ENCODE results near the gene KRABD2.
"Not testable (repeated sequence)": the region's sequence is repeated elsewhere in the genome, so short reads cannot be mapped to it uniquely, and the experiment has no call there.

The KRABD2 gene

DNA sequence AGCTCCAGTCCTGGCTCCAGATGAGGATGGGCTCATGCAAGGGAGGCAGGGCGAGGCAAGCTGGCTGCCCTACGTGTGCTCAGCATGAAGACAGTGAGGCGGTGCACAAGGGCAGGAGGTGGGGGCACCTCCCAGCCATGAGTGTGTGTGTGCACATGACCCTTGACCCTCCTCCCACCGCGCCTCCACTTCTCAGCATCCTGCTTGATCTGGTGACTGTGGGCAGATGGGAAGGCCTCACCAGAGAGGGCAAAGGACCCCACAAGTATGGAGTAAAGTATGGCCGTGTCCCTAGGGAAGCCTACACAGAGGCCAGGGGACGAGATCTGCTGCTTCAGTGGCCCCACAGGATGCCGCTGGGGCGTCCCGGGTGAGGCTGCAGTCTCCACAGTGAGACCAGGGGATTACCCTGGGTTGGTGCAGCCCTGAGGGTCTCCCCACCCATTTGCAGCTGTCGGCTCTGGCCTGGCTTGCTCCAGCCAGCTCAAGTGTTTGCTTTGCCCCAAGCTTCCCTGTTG is 29.1 kb upstream of the KRABD2 start:
- Mint-ChIP-seq H3K27ac (no peak overlapping the region), H3K4me3 (no peak overlapping the region), H3K27me3 (ENCODE audit: low read depth in 3 of 3) (peaks cover 5 to 9% (median 8%) of the 10 kb centered on the region in 3 donors), H3K9me3 (no peaks in the 10 kb centered on the region), H3K36me3 (no peaks in the 10 kb centered on the region), H3K4me1 (peaks cover 0 to 6% of the 10 kb centered on the region in 2 donors)
- DNase-seq: no peak

DNA sequence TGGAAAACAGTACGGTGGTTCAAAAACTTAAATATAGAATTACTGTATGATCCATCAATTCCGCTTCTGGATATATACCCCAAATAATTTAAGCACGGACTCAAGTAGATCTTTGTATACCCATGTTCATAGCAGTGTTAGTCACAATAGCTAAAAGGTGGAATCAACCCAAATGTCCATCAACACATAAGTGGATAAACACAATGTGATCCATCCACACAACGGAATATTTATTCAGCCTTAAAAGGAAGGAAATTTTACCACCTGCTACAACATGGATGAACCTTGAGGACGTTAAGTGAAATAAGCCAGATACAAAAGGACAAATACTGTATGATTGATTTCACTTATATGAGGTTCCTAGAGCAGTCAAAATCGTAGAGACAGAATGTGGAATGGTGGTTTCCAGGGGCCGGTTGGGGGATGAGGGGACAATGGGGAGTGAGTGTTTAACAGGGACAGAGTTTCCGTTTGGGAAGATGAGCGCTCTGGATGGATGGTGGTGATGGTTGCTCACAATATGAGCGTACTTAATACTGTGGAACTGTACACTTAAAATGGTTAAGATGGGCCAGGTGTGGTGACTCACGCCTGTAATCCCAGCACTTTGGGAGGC is 26.5 kb upstream of the KRABD2 start:
- Mint-ChIP-seq H3K27ac (no peak overlapping the region), H3K4me3 (no peak overlapping the region), H3K27me3 (ENCODE audit: low read depth in 3 of 3) (peaks cover 3 to 11% (median 7%) of the 10 kb centered on the region in 3 donors), H3K9me3 (no peaks in the 10 kb centered on the region), H3K4me1 (no peaks in the 10 kb centered on the region), H3K36me3 (no peaks in the 10 kb centered on the region)
- DNase-seq: no peak

DNA sequence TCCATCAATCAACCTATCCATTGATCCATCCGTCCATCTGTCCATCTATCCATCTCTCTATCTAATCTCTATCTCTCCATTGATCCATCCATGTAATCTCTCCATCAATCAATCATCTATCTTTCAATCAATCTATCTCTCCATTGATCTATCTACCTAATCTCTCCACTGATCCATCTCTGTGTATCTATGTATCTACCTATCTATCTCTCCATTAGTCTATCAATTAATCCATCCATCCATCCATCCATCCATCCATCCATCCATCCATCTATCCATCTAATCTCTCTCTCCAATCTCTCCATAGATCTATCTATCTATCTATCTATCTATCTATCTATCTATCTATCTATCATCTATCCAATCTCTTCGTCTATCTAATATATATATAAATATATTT is 24.6 kb upstream of the KRABD2 start:
- no peak overlapping the region for H3K4me3 Mint-ChIP-seq
- no peak for DNase-seq
- H3K27me3 Mint-ChIP-seq (ENCODE audit: low read depth in 3 of 3): peaks cover 5 to 15% (median 13%) of the 10 kb centered on the region in 3 donors
- H3K27ac Mint-ChIP-seq: peak overlapping the region in 1 of 6 donors; percentile 17
- H3K9me3 Mint-ChIP-seq: no peaks in the 10 kb centered on the region
- no peaks in the 10 kb centered on the region for H3K4me1 Mint-ChIP-seq
- no peaks in the 10 kb centered on the region for H3K36me3 Mint-ChIP-seq

DNA sequence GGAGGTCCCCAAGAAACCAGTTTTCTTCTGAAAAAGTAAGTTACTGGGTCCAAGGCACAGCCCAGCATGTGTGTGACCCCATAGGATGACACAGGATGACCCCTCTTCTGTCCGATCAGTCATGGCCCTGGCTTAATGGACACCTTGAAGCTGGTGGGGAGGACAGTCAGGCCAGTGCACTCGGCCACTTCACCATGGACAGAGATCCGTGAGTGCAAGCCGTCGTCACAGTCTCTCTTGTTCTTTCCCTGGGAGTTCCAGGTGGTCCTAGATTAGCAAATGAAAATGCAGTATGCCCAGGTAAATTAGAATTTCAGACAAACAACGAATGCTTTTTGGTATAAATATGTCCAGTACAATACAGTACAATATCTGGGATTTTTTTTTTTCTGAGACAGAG is 22.5 kb upstream of the KRABD2 start:
- H3K9me3 Mint-ChIP-seq: no peaks in the 10 kb centered on the region
- H3K36me3 Mint-ChIP-seq: no peaks in the 10 kb centered on the region
- no peak overlapping the region for H3K27ac Mint-ChIP-seq
- H3K4me1 Mint-ChIP-seq: peaks cover 3 to 5% of the 10 kb centered on the region in 2 donors
- no peak overlapping the region for H3K4me3 Mint-ChIP-seq
- no peak for DNase-seq
- peaks cover 5 to 19% (median 17%) of the 10 kb centered on the region in 3 donors for H3K27me3 Mint-ChIP-seq (ENCODE audit: low read depth in 3 of 3)

DNA sequence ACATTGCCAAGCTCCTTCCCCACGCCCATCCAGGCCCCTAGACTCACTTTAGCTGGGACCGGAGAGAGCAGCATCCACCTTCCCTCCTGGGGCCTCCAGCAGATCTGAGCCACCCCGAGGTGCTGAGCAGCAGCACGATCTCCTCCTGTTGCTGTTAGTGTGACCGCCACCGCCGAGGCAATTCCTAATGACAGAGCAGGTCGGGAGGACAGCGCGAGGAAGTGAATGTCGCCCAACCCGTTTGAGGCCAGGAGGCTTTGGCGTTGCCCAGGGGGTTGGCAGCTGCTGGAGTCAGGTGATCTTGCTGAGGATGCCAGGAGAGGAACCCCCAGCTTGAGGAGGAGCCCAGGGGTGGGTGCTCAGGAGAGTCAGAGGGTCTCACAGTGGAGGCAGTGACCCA is 21.1 kb upstream of the KRABD2 start, which contains the start of gene RNF222:
RNF222 (minus strand) TSS at position 192 of the 400 bp plus-strand sequence. CDS start 4,366 bp downstream, outside the sequence.
- H3K36me3 Mint-ChIP-seq: no peaks in the 10 kb centered on the region
- DNase-seq: no peak
- peaks cover 11 to 12% of the 10 kb centered on the region in 2 donors for H3K4me1 Mint-ChIP-seq
- H3K27ac Mint-ChIP-seq: peak within 1 kb of the TSS in 2 of 6 donors; percentile 1 to 2
- H3K4me3 Mint-ChIP-seq: no peak within 1 kb of the TSS
- H3K9me3 Mint-ChIP-seq: no peaks in the 10 kb centered on the region
- H3K27me3 Mint-ChIP-seq (ENCODE audit: low read depth in 3 of 3): peaks cover 5 to 21% (median 14%) of the 10 kb centered on the region in 3 donors

DNA sequence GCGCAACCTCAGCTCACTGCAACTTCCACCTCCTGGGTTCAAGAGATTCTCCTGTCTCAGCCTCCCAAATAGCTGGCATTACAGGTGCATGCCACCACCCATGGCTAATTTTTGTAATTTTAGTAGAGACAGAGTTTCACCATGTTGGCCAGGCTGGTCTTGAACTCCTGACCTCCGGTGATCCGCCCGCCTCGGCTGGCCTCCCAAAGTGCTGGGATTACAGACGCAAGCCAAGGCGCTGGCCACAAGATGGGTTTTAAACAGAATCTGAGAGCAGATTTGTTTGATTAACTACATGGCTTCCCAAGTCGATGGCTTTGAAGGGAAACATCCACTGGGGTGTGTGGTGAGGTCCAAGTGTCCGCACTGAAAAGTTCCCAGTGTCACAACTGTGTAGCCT is 18.0 kb upstream of the KRABD2 start:
- H3K4me3 Mint-ChIP-seq, H3K9me3 Mint-ChIP-seq, H3K36me3 Mint-ChIP-seq, DNase-seq: not testable (repeated sequence)
- peaks cover 2 to 17% (median 15%) of the 10 kb centered on the region in 3 donors for H3K27me3 Mint-ChIP-seq (ENCODE audit: low read depth in 3 of 3)
- peak overlapping the region in 2 of 6 donors; percentile 2 to 8 for H3K27ac Mint-ChIP-seq
- H3K4me1 Mint-ChIP-seq: peaks cover 14 to 16% of the 10 kb centered on the region in 2 donors

DNA sequence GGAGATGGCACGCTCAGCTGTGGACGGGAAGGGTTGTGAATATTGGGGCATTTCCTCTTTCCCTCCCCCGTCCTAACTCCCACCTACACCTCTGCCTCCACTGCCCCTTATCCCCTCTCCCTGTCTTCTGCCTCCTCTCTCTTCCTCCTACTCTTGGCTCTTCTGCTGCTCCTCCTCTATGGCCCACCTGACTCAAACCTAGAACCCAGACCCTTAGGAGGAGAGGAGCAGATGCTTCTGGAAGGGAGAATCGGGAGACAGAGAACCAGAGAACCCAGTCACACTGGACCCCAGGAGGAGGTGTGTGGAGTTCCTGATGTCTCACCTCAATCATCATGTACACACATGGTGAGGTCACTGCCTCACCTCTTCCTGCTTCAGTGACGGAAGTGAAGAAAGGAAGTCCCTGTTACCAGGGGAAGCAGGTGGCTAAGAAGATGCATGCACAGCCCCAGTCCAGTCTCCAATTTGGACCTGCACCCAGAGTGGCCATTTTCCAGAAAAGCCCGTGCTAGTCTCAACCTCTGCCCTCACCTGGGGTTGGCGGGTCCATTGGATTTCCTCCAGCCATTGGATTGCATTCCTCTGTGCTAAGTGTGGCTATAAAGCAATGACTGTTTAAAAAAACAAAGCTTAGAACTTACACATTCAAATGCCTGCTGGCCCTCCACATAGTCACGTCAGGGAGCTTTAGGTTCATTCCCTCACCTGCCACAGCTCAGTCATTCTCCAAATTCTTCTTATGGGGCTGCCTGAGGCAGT is 17.1 kb upstream of the KRABD2 start:
- Mint-ChIP-seq H3K27me3 (ENCODE audit: low read depth in 3 of 3) (peaks cover 2 to 15% (median 11%) of the 10 kb centered on the region in 3 donors), H3K9me3 (no peaks in the 10 kb centered on the region), H3K4me3 (peak overlapping the region; percentile 27 to 59 (median 34)), H3K4me1 (peaks cover 18 to 24% of the 10 kb centered on the region in 2 donors), H3K36me3 (no peaks in the 10 kb centered on the region), H3K27ac (peak overlapping the region; percentile 60 to 81 (median 78))
- peak; percentile 50 to 54 (median 53) for DNase-seq

DNA sequence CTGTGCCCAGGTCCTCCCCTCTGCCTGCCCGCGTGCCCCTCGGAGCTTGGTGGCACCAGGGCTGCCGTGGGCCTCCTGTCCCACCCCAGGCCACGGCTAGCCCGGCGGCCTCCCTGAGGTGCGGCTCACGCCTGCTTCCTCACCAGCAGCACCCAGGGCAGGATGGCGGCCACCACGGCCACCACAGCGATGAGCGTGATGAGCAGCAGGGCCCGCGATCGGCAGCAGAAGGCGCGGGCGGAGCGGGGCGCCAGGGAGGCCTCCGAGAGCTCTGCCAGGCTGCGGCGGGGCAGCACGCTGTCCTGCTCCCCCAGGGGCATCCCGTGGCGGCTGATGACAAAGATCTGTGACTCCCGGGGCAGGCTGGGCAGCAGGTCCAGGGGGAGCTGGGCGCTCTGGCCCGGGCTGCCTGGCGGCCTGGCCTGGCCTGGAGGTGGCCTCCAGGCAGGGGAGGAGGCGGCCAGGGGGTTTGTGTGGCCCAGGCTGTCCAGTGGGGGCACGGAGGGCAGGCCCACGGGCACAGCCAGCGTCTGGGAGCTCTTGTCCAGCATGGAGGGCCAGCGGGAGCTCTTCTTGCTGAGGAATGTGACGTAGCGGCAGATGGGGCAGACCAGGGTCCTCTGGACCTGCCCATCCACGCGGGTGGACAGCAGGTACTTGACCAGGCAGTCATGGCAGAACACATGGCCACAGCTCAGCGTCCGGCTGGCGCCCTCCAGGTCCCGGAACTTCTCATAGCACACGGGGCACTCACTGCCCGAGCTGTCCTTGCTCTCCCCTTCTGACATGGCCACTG is 16.4 kb upstream of the KRABD2 start:
- no peaks in the 10 kb centered on the region for H3K36me3 Mint-ChIP-seq
- peak overlapping the region in 1 of 5 donors; percentile 32 for H3K4me3 Mint-ChIP-seq
- no peaks in the 10 kb centered on the region for H3K9me3 Mint-ChIP-seq
- no peak for DNase-seq
- peaks cover 26 to 32% of the 10 kb centered on the region in 2 donors for H3K4me1 Mint-ChIP-seq
- H3K27ac Mint-ChIP-seq: peak overlapping the region in 2 of 6 donors; percentile 61 to 81
- peaks cover 2 to 15% (median 11%) of the 10 kb centered on the region in 3 donors for H3K27me3 Mint-ChIP-seq (ENCODE audit: low read depth in 3 of 3)

DNA sequence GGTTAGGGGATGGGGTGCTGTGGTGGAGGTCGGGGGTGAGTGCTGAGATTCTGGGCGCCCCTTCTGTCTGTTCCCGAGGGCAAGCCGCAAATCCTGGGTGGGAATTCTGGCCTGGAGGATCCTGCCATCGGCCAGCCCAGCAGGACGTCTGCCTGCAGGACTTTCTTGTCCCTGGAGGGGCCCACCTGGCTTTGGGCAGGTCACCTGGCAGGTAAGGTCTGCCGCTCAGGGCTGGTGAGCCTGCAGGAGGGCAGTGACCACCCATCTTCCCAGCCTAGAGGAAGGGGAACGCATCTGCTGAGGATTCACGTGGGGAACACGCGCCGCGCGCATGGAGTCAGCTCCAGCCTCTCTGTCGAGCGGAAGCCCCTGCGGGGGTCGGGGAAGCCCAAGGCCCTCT is 15.8 kb upstream of the KRABD2 start:
- Mint-ChIP-seq H3K4me1 (peaks cover 32 to 38% of the 10 kb centered on the region in 2 donors), H3K27me3 (ENCODE audit: low read depth in 3 of 3) (peaks cover 2 to 12% (median 9%) of the 10 kb centered on the region in 3 donors), H3K36me3 (no peaks in the 10 kb centered on the region), H3K9me3 (no peaks in the 10 kb centered on the region), H3K27ac (no peak overlapping the region), H3K4me3 (no peak overlapping the region)
- DNase-seq: no peak

DNA sequence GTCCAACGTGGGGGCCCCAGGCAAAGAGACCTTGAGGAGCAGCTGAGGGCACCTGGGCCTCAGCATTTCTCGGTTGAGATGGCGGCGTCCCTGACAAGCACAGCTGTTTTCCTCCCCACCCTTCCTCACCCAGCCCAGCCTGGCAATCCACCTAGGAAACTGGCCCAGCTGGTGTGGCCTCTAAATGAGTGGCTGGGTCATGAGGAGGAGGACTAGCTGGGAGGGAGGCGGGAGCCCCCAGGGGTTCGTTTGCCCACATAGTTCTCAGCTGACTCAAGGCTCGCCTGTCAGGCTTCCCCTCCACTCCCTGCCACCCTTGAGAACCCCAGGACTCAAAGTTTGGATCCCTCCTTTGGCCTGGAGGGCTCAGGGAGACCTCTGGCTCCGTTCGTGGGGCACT is 15.2 kb upstream of the KRABD2 start:
- Mint-ChIP-seq H3K4me1 (peaks cover 34 to 44% of the 10 kb centered on the region in 2 donors), H3K27me3 (ENCODE audit: low read depth in 3 of 3) (peaks cover 2 to 9% (median 9%) of the 10 kb centered on the region in 3 donors), H3K9me3 (no peaks in the 10 kb centered on the region), H3K27ac (no peak overlapping the region), H3K36me3 (no peaks in the 10 kb centered on the region), H3K4me3 (no peak overlapping the region)
- no peak for DNase-seq

DNA sequence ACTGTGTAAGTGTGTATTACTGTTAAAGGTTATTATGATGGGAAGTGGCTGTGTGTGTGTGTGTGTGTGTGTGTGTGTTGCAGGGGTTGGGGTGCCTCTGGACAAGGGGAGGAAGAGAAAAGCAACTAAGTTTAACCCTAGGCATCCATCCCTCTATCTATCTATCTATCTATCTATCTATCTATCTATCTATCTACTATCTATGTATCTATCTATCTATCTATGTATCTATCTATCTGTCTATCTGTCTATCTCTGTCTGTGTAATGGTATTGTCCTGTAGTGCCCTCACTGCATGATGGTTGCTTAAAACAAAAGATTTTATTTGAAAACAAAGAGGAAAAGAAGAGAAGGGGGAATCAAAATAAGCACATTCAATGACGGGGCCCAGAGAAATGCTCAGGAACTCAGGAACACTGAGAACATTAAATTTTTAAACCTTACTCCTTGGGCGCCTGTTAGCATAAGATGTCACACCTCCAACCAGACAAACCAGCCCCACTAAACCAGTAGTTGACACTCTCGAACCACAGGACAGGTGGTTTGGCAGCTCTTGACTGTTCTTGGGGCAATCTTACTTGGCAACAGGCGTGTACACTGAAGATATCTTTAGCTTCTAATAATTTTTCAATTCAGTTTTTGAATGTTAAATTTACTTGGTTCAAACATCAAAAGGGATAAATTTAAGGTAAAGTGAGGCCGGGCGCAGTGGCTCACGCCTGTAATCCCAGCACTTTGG is 11.6 kb upstream of the KRABD2 start:
- Mint-ChIP-seq H3K36me3 (peaks cover 0 to 1% (median under 1%) of the 10 kb centered on the region in 3 donors), H3K4me3 (peak overlapping the region; percentile 61 to 80 (median 67)), H3K9me3 (no peaks in the 10 kb centered on the region), H3K27ac (peak overlapping the region; percentile 64 to 84 (median 76)), H3K27me3 (ENCODE audit: low read depth in 3 of 3) (peaks cover 2 to 9% (median 5%) of the 10 kb centered on the region in 3 donors), H3K4me1 (peaks cover 42 to 58% of the 10 kb centered on the region in 2 donors)
- peak; percentile 77 to 83 (median 82) for DNase-seq

DNA sequence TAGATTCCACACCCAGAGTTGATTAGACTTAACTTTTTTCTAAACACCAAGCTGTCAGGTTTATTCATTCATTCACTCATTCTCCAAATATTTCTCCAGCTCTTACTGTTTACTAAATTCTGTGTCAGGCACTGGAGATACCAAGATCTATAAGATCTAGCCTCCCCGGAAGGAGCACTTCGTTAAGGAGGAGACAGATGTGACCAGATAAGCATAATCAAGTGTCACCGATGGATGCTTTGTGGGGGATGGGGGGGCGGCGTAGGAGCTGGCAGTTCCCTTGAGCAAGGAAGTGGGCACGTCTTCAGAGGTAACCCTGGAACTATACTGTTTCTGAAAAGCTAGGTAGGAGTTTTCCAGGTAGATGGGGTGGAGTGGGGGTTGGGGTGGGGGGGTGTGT is 10.3 kb upstream of the KRABD2 start:
- Mint-ChIP-seq H3K27ac (no peak overlapping the region), H3K4me1 (peaks cover 54 to 70% of the 10 kb centered on the region in 2 donors), H3K9me3 (no peaks in the 10 kb centered on the region), H3K36me3 (peaks cover 0 to 8% (median 5%) of the 10 kb centered on the region in 3 donors), H3K4me3 (peak overlapping the region in 2 of 5 donors; percentile 24 to 40), H3K27me3 (ENCODE audit: low read depth in 3 of 3) (peaks cover 2 to 12% (median 8%) of the 10 kb centered on the region in 3 donors)
- no peak for DNase-seq

Data from immature natural killer cell (primary cell).